HG03280 (cell line): ENCODE measurements around the gene UBA52.

ENCODE experiments used
- ATAC-seq: cut with Tn5 transposase; IDR thresholded peaks from one replicate; pipeline ENCODE4 v1.9.1; 2021; ENCODE audit warnings: mild to moderate bottlenecking, moderate library complexity; ENCODE audit not compliant: unreplicated experiment

The UBA52 gene

DNA sequence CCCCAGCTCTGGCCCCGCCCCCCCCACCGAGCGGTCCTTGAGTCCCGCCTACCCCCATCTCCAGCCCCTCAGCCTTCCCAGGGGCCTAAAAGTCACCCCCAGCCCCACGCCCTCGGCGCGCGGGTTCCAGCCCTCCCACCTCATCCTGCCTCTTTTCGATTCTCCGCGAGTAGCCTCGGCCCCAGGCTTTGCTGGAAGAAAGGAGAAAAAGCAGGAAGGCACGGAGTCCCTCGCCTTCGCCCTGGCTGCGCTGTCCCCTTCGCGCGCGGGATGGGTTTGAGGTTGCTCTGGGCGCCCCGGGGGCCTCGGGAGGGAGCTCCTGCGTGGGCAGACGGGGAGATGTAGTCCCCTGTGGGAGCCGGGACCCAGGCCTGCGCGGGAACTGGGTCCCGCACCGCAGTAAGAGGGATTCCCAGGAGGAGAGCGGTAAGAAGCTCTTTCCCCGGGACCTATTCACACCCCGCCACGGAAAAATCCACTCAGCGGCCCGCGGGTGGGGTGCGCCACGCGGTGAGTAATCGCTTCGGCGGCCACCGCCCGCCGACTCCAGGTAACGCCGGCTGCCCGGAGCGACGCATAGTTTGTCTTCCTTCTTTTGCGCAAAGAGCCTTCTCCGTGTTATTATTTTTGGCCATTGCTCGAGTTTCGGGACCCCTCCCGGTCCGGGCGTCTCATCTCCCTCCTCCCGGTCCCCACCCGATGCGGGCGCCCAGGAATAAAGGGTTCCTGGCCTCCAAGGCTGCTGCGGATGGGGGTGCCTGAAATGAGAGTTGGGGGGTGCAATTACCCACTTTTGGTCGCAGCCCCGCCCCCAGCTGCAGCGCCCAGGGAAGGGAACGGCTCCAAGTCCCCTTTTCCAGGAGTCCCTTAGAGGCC is 35.8 kb downstream of the UBA52 start:
- no peak for ATAC-seq

DNA sequence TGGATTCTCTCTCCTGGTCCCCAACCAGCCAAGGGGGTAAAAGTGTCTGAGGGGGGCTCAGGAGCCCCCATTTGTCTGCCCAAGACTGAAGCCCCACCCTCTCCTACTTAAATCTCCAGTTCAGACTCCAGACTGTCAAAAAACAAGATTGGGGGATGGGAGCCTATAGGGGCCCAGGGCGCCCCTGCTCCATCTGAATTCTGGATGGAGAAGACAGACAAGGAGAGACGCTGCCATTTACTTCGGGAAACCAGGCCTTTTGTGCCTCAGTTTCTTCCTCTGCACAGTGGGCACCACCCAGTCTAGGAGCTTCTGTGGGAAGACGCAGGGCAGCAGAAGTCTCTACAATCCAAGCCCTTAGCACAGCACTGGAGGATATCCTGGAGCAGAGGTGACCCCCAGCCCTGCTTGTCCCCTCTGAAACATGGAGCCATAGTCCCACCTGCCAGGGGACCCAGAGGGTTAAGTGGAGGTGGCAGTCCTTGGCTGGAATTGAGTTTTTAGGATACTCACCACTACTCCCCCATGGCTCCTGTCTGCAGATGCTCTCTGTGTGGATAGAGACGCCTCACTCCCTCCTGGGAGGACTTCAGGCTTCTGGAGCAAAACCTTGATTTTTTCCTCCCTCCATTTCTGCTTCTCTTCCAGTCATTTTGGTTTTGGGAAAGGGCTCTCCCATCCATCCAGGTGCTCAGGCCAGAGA is 36.6 kb downstream of the UBA52 start:
- no peak for ATAC-seq

DNA sequence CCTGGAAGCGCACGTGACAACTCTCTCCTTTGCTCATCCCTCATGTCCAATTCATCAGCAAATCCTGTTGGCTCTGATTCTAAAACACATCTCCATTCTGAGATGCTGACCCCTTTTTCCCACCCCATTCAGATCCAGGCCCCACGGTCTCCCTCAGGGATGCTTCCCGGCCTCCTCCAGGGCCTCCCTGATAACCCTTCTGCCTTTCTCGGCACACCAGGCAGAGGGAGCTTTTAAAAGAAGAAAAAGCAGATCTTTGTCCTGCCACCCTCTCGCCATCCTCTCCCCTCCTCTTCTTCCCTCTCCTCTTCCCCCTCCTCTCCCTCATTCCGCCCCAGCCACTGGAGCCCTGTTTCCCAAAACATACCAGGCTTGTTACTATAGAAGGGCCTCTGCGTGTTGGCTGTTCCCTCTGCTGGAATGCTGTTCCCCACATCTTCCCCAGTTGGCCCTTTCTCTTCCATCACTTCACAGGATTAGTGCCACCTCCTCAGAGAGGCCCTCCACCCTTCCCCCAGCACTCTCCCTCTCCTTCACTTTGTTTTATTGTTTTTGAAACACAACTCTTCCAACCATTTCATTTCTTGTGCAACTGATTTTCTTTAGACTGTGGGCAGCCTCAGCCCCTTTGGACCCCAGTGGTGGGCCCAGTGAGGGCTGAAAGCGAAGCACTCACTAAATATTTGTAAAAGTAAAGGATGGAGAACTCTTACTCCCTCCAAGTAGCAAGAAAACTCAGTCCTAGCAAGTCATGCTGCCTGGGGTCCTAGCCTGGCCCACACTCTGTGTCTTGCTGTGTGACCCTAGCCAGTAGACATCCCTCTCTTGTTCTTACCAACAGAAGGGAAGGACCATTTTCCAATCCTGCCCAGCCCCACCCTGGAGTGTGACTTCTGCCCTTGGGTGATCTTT is 37.4 kb downstream of the UBA52 start:
- no peak for ATAC-seq

DNA sequence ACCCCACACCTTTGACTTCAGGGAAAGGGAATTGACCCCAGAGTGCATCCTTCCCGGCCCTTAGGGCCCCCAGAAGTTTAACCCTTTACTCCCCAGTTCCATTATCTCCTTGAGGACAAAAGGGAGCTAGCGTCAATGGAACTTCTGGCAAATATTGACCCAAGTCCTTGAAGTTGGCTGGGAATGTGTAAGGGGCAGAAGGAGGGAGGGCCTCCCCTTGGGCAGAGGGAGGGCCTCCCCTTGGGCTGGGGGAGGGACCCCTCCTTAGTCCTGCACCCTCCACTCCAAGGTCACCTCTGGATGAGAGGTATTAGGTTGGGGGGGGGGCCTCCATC is 38.0 kb downstream of the UBA52 start:
- no peak for ATAC-seq

DNA sequence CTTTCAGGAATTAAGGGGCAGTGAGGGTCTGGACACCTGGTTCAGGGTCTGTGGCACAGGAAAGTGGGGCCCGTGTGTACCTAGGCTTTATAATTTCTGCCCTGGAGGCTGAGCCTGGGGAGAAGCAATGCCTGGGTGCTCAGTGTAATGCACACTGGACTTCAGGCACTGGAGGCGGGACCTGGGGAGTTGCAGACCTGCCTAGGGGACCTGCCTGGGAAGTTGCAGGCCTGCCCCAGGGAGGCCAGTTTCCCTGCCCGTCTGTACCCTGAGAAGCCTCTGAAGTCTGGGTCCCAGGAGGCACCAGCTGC is 38.5 kb downstream of the UBA52 start:
- no peak for ATAC-seq

DNA sequence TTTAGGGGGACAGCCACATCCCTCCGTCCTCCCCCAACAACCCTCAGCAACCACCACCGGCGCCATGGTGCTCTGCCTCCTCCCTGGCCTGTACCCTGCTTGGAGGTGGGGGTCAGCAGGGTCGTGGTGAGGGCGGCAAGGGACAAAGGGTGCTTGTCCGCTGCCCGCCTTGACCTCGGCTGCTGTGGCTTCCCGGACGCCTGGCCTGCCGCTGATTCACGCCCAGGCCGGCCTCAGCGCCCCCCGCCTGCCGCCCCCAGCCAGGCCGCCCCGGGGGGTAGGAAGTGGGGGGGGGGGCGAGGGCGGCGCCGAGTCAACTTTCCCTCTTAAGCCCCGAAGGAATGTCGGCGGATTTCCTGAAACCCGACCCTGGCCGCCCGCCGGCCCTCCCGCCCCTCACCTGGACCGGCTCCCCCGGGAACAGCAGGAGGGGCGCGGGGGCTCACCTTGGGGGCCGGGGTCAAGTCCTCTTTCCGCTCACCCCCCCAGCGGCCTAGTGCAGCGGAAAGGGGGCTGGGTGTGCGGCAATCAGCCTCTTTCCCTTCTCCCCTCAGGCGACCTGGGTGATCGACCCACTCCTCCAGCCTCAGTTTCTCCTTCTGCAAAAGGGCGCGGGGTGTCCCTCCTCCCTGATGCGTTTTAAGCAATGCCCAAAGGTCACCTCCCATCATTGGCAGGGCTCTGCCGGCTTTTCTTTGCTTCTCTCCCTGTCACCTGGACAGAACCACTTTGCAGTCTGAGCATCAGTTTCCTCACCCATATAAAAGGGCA is 39.1 kb downstream of the UBA52 start:
- no peak for ATAC-seq

DNA sequence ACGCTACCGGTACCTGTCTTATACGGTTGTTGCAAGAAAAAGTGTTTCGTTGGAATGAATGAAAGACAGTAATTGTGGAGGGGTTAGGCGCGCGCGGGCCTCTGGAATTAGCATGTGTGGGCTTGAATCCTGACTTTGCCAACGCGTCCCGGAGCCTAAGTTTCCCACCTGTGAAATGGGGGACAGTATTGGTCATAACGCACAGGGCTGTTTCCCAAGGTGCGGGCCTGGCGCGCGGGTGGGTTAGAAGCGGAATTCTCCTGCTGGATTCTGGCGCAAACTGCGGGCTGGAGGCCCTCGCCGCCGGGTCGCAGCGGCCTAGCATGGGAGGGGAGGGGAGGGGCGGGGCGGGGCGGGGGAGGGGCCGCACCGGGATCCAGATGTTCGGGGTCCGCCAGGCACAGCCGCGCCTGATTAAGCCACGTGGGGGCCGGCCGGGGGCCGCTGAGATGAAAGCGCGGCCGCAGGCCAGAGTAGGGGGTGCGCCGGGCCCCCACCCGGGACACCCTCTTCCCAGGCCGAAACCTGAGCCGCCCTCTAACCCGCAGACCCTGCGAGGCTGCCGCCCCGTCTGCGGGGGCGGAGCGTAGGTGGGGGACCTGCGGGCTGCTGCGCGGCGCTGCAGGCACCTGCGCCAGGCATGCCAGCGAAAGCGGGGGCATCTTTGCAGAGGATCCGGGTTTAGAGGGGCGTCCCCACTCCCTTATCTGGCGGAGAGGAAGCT is 39.8 kb downstream of the UBA52 start:
- ATAC-seq, result no peak

DNA sequence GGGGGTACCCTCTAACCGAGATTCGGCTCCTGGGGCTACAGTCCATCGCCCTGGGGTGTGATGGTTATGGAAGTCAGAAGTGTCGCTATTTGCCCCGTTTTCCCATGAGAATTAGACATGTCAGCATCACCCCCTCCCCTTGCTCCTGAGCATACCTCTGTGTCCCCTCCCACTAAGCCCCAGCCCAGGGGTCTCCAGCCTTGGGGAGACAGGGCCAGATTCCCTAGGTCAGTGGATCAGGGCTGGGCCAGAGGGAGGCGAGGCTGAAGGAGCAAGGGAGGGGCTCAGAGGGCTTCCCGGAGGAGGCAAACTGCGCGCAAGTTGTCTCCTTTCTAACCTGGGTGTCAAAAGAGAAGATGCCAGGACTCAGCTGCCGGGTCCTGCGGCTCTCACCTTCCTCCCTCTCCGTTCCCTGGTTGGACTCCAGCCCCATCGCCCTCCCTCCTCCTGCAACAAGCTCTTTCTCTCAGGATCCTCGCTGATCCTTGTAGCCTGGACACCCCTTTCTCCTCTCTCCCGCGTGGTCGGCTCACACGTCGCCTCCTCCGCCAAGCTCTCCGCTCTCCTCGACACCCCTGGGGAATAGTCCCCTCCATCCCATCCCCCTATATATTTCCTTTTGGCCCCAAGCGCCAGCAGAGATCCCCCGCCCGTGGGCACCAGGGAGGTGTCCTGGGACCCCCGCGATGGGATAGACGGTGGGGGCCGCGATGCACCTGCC is 40.6 kb downstream of the UBA52 start:
- no peak for ATAC-seq

DNA sequence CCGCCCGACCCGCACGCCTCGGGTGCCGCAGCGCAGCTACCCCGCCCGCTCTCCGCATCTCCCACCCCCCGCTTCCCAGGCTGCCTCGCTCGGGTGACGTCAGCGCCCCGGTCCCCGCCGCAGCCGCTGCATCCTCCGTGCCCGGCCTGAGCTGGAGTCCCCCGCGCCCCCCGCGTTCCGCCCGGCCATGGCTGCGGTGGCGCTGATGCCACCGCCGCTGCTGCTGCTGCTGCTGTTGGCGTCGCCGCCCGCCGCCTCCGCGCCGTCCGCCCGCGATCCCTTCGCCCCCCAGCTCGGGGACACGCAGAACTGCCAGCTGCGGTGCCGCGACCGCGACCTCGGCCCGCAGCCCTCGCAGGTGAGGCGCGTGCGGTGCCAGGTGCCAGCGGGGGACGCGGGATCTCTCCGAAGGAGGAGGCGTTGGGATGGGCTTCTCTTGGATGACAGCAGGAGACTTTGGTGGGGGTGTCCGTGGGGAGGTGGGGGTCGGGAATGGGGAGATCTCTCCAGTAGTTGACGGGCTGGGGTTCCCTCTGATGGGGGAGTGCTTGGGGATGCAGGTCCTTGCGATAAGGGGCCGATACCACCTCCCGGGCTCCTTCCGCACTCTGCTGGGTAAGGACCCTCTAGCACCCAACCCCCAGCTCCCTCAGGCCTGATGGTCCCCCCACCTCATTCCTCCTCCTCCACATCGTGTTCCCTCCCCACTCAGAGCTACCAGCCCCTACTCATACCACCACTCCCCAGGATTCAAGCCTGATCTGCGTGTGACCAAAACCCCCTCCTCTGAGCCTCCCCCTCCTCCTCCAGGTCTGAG is 41.3 kb downstream of the UBA52 start, which contains the start of gene TMEM59L:
Gene TMEM59L, plus strand, starts transcription at position 99 of the 817 bp plus-strand sequence. Its CDS starts 89 bp downstream, at position 188.
- ATAC-seq, result no peak

DNA sequence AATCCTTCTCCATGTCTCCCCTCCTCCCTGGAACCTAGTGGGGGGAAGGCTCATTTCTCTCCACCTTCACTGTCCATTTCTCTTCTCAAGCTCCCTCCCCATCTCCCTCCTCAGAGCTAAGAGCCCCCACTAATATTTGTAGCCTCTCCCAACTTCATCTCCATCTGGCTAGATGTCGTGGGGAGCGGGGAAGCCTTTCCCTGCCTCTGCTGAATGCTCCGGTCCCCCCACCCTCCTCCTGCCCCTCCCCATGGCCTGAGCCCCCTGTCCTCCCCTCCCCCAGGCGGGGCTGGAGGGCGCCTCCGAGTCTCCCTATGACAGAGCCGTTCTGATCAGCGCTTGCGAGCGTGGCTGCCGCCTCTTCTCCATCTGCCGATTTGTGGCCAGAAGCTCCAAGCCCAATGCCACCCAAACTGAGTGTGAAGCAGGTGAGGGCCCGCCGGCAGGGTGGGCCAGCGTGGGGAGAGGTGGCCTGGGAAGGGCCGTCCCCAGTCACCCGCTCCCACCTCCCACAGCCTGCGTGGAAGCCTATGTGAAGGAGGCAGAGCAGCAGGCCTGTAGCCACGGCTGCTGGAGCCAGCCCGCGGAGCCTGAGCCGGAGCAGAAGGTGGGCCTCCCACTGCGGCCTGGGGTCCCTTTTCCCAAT is 42.1 kb downstream of the UBA52 start:
- ATAC-seq, result no peak

DNA sequence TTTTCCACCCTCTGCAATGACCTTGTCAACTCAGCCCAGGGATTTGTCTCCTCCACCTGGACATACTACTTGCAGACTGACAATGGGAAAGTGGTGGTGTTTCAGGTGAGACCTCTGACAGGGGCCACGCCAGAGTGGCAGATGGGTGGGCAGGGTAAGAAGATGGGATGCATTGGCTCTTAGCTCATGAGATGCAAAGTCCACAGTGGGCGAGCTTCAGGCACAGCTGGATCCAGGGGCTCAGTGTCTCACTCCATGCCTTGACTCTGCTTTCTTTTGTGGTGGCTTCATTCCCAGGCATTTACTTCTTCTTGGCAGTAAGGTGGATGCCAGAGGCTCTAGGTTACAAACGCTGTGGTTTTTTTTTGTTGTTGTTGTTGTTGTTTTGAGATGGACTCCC is 44.4 kb downstream of the UBA52 start:
- ATAC-seq, result no peak

DNA sequence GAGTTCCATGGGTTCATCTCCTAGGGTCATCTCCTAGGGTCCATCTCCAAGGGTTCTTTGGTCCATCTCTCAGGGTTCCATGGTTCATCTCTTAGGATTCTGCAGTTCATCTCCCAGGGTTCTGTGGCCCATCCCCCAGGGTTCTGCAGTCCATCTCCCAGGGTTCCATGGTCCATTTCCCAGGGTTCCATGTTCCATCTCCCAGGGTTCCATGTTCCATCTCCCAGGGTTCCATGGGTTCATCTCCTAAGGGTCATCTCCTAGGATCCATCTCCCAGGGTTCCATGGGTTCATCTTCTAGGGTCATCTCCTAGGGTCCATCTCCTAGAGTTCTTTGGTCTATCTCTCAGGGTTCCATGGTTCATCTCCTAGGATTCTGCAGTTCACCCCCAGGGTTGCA is 45.9 kb downstream of the UBA52 start:
- ATAC-seq, result no peak

DNA sequence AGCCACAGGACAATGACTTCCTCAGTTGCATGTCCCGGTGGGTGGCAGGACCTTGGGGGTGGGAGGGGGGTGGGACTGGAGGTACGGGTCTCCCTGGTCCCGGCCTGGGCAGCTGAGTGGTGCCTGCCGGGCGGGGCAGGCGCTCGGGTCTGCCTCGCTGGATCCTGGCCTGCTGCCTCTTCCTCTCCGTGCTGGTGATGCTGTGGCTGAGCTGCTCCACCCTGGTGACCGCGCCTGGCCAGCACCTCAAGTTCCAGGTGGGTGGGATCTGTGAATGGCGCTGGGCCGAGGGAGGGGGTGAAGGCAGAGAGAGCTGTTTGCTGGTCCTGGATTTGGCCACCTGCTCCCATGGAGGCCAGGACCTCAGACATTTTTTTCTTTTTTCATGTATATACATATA is 46.6 kb downstream of the UBA52 start:
- ATAC-seq, result no peak

DNA sequence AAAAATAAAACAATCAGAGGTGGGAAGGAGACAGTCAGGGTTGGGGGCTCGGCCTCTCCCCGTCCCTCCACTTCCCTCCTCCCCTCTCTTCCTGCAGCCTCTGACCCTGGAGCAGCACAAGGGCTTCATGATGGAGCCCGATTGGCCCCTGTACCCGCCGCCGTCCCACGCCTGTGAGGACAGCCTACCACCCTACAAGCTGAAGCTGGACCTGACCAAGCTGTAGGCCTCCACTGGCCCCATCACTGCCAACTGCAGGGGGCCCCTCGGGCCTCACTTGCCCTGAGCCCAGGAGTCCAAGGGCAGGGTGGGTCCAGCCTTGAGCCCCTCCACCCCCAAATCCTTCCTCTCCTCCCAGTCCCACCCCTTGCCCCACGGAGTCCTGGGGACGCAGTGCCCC is 48.7 kb downstream of the UBA52 start:
- ATAC-seq, result no peak

DNA sequence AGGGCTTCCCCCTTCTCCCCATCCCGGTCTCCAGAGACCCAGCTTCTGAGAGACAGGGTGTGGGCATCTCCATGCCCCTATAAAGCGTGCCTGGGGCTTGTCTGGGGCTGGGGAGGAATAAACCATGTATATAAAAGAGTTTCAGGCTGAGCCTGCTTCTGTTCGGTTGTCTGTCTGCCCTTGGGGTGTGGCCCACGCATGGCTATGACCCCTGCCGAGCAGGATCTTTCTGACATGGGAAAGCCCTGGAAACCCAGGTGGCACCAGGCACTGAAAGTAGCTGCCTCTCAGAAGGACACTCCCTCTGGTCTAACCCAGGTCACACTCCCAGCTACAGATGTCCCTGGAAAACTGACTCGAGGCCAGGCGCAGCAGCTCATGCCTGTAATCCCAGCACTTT is 49.2 kb downstream of the UBA52 start:
- no peak for ATAC-seq

DNA sequence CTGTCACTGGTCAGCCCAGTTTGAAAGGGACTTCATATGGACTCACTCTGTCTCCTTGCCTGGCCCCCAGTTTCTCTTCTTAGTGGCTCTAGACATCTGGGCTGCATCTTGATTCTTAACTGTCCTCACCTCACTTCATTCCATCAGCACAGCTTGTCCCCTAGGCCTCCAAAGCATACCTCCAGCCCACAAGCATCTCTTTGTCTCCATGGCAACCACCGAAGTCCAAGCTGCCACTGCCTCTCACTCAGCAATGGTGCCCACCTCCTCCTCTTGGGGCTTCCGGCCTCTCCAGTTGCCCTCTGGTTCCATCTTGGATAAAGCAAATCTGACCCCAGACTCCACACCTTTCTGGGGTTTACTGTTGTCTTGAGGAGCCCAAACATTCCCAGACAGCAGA is 55.2 kb downstream of the UBA52 start:
- no peak for ATAC-seq
